Suppressor macrophage (primary cell): Measurements from ENCODE around the gene PDE11A.

Experiments used
- DNase-seq, 4 experiments: peaks; one replicate each; pipeline ENCODE4 v3.0.0-alpha.2; 2020 to 2022

PDE11A gene

GRCh38 chr2:177689623-177690022 is 383.0 kb downstream of the PDE11A start:
- DNase-seq: no peak

- no peak for DNase-seq
Measured at GRCh38 chr2:177688844-177689243, 383.7 kb downstream of the PDE11A start.

GRCh38 chr2:177683661-177684069 is 388.9 kb downstream of the PDE11A start:
- DNase-seq: no peak

GRCh38 chr2:177682836-177683660 is 389.5 kb downstream of the PDE11A start:
- DNase-seq: no peak

- no peak for DNase-seq
Measured at GRCh38 chr2:177682006-177682405, 390.6 kb downstream of the PDE11A start.

GRCh38 chr2:177680866-177681712 is 391.5 kb downstream of the PDE11A start:
- no peak for DNase-seq

GRCh38 chr2:177679611-177680605 is 392.7 kb downstream of the PDE11A start:
- no peak for DNase-seq

- DNase-seq: no peak
Measured at GRCh38 chr2:177678939-177679338, 393.6 kb downstream of the PDE11A start.

GRCh38 chr2:177676636-177677035 is 395.9 kb downstream of the PDE11A start:
- DNase-seq: no peak

GRCh38 chr2:177675825-177676224 is 396.8 kb downstream of the PDE11A start:
- no peak for DNase-seq

GRCh38 chr2:177675350-177675821 is 397.2 kb downstream of the PDE11A start:
- DNase-seq: no peak

- DNase-seq: no peak
Measured at GRCh38 chr2:177673602-177674595, 398.7 kb downstream of the PDE11A start.

GRCh38 chr2:177671662-177672061 is 400.9 kb downstream of the PDE11A start:
- no peak for DNase-seq

- no peak for DNase-seq
Measured at GRCh38 chr2:177670791-177671535, 401.6 kb downstream of the PDE11A start.

GRCh38 chr2:177669625-177670330 is 402.8 kb downstream of the PDE11A start:
- no peak for DNase-seq

- DNase-seq: no peak
Measured at GRCh38 chr2:177669201-177669600, 403.4 kb downstream of the PDE11A start.

GRCh38 chr2:177668617-177669016 is 404.0 kb downstream of the PDE11A start:
- no peak for DNase-seq

- no peak for DNase-seq
Measured at GRCh38 chr2:177667626-177668025, 405.0 kb downstream of the PDE11A start.

- DNase-seq: no peak
Measured at GRCh38 chr2:177666408-177666807, 406.2 kb downstream of the PDE11A start.

- DNase-seq: no peak
Measured at GRCh38 chr2:177665948-177666347, 406.6 kb downstream of the PDE11A start.
